HG02840 (cell line): ENCODE measurements around the gene PIM3.
"Not testable (repeated sequence)": the region's sequence is repeated elsewhere in the genome, so short reads cannot be mapped to it uniquely, and the experiment has no call there.

Source experiments
- ATAC-seq: cut with Tn5 transposase; IDR thresholded peaks from one replicate; pipeline ENCODE4 v1.9.1; 2021; ENCODE audit warnings: mild to moderate bottlenecking, moderate library complexity, moderate number of reproducible peaks; ENCODE audit not compliant: unreplicated experiment, low FRiP score

PIM3 gene

DNA sequence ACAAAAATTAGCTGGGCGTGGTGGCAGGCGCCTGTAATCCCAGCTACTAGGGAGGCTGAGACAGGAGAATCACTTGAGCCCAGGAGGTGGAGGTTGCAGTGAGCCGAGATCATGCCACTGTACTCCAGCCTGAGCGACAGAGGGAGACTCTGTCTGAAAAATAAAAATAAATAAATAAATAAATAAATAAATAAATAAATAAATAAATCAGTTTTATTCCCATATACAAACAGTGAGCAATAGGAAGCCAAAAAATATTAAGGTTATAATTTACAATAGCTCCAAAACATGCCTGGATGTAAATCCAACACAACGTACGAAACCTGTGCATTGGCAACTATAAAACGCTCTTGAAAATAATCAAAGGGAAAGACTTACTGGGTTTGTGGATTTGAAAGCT lies 21.2 kb downstream of the PIM3 start:
- ATAC-seq = not testable (repeated sequence)

DNA sequence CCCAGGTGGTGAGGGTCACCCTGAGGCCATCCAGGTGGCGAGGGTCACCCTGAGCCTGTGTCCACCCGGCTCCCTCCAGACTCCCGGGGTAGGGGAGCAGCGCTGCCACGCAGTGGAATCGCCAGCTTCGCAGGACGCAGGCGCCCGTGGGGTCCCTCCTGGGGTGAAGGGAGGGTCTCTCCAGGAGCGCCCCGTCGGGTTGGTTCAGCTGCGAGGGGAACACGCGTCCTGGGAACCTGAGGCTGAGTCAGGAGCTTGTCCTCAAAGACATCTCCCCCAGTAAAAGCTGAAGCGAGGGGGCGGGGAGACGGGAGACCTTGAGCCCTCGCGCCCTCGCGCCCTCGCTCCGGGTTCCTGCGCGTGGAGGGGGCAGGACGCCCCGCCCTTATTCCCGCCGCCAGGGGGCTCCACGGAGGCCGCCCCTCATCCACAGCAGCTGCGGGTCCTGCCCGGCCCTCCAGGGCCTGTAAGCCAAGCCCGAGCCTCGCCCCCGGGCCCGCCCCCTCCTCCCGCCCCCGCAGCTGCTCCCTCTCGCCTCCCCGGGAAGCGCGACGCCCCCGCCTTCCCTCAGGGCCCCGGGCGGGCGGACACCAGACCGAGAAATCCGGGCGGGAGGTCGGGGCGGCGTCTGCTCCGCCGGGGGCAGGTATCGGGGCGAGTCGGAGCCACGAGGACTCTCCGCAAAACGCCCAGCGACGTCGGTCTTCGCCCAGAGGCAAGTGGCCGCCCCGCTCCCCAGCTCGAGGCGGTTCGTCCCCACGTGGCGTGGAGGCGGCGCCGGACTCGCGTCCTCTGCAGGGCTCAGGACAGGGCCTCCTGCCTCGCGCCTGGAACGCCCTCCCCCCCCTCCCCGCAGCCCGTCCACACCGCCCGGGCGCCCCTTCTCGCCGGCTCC lies 22.8 kb downstream of the PIM3 start:
- no peak for ATAC-seq

DNA sequence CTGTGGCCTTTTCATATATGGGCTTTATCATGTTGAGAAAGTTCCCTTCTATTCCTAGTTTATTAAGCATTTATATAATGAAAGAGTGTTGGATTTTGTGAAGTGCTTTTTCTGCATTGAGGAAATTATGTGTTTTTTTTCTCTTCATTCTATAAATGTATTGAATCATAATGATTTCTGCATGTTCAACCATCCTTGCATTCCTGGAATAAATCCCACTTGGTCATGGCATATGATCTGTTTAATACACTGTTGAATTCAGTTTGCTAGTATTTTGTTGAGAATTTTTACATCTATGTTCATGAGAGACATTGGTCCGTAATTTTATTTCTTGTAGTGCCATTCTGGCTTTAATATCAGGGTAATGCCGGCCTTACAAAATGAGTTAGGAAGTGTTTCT lies 25.8 kb downstream of the PIM3 start:
- ATAC-seq = no peak

DNA sequence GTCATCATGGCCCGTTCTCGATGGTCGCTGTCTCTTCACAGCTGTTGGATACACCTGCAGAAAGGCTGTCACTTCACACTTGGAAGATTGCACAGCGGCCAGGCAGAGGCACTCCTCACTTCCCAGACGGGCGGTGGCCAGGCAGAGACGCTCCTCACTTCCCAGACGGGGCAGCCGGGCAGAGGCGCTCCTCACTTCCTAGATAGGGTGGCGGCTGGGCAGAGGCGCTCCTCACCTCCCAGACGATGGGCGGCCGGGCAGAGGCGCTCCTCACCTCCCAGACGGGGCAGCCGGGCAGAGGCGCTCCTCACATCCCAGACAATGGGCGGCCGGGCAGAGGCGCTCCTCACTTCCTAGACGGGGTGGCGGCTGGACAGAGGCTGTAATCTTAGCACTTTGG lies 29.3 kb downstream of the PIM3 start:
- ATAC-seq = not testable (repeated sequence)

DNA sequence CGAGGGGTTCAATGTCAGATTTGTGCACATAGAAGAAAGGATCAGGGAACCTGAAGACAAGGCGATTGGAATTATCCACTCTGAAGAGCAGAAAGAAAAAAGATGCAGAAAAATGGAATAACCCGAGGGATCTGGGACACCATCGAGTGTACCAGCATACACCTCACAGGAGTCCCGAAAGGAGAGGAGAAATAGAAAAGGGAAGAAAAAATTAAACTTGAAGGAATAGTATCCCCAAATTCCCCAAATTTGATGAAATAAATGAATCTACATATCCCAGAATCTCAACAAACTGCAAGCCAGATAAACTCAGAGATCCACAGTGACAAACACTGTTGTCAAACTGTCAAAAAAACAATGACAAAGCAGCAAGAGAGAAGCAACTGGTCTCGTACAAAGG lies 30.6 kb downstream of the PIM3 start:
- no peak for ATAC-seq

DNA sequence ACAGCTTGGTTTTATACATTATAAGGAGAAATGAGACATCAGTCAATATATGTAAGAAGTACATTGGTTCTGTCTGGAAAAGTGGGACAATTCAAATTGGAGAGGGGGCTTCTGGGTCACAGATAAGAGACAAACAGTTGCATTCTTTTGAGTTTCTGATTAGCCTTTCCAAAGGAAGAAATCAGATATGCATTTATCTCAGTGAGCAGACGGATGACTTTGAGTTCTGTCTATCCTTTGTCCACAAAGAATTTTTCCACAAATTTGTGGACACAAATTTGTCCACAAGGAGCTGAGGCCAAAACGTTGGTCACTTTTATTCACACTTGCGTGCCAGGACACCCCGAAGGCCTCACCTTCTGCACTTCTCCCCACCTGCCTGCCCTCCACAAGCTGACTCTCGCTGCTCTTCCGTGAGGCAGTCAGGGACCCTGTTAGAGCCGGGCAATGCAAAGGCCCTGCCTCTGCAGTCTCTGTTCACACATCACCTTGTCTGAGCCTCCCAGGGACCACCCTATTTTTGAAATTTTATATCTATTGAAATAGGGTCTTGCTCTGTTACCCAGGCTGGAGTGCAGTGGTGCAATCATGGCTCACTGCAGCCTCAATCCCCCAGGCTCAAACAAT lies 31.4 kb downstream of the PIM3 start:
- ATAC-seq = no peak

DNA sequence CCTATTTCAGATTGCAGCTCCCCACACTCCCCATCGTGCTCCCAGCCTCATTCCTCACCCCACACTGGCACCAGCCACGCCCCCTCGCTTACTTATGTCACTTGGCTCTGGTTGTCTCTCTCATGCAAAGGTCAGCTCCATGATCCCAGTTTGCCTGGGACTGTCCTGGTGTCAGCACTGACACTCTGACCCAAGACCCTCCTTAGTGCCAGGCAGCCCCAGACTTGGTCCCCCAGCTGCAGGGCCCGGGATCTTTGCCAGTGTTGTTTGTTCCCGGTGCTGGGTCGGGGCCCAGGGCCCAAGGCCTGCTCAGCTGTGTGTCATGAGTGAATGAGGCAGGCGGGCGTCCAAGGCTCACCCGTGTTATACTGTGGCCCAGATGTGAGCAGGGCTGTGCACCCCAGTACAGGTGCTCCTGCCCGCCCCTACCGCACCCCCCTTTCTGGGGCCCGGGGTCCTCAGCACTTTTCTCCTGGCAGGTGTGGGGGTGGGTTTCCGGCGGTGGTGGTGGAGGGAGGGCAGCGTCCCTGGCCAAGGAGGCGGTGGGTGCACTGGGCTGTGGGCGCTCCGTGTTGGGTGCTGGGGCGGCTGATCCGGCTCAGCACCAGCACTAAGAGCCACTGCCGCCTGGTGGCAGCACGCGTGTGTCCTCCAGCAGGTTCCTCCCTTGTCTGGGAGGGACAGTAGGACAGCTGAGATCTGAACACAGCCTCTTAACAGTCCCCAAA lies 32.5 kb downstream of the PIM3 start:
- ATAC-seq = no peak

DNA sequence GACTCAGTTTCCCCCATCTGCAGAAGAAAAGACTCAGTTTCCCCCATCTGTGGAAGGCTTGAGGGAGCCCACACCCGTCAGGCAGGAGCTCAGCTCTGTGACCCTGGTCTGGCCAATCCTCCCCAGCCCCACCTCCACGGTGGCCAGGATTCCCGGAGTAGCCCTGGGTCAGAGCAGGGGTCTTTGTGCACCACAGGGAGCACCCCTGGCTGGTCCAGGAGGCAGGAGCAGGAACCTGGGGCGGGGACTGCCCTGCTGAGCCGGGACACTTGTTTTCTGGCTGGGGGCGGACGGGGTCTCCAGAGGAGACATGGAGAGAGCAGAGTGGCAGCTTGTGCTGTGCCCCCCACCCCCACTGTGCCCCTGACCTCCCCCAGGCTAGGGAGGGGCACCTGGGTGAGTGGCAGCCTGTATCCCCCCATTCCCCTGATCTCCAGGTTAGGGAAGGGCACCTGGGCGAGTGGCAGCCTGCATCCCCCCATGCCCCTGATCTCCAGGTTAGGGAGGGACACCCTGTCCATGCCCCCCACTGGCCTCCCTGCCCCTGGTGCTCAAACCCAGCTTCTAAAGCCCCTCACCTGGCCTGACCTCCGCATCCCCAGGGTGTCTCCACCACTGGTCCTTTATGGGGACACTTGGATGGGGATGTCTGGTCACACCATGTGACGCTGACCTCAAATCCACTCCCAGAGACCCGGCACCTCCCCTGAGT lies 33.2 kb downstream of the PIM3 start:
- no peak for ATAC-seq

DNA sequence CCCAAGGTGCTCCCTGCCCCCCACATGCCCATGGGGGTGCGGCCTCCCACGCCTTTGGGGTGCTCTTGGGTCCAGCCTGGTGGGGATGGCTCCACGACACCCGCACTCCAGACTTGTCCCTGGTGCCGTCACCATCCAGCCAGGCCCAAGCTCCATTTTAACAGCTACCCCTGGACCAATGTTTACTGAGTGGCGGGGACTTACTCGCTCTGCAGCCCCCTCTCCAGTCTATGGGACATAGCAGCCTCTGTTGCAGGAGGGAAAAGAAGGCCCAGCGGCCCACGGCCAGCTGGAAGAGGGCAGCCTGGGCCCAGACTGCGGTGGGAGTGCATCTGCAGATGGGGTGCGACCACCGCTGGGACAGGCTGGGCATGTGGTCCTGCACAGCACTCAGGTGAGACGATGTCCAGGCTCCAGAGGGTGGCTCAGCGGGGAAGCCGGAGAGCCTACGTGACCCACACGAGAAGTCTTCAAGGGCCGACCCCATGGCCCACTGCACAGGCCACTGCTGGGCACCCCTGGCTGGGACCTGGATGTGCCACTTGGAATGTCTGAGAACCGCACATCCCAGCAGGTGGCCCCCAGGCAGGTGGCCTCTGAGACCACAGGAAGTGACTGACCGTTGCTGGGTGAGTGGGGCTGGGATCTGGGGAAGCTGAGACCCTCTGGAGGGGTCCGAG lies 33.9 kb downstream of the PIM3 start:
- ATAC-seq = no peak

DNA sequence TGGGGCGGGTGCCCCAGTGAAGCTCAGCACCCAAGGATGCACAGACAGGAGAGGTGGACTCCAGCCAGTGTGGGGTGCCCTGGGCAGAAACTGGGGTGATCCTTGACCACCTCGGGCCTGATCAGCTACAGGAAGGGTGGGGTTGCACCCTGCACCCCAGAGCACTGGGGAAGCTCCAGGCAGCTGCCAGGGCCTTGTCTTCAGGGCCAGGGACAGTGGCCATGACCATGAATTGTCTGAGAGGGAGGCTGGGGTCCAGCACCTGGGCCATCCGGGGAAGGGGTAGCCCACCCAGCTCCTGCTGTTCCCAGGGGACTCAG lies 34.4 kb downstream of the PIM3 start:
- ATAC-seq = no peak

DNA sequence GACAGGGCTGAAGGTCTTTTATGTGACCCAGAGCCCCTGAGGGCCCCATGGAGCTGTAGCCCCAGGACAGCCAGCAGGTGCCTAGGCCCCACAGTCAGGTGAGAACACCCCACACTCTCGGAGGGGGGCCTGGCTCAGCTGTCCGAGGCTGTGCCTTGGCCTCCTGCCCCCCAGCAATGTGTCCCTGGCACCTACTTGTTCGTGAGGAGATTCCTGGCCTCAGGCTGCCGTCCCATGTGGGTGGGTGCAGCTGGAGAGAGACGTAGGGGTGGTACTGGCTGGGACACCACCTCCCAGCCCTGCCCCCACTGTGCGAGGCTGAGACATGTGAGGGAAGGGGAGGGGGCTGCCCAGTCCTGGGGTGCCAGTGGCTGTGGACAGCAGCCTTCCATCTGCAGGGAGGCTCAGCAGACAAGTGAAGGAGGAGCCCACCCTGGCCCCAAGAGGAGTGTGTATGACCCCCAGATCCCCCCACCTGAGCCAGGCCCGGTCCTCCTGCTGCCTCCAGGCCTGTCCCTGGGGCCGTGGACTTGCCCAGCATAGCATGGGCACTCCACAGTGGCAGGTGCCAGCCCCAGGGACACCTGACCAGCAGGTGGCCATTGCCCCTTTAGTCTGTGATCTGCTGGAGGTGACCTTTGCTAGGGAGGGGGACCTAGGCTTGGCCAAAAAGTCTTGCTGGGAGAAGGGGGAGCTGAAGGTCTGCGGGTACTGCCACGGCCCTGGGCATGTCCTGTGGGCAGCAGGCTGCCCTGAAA lies 35.0 kb downstream of the PIM3 start:
- no peak for ATAC-seq

DNA sequence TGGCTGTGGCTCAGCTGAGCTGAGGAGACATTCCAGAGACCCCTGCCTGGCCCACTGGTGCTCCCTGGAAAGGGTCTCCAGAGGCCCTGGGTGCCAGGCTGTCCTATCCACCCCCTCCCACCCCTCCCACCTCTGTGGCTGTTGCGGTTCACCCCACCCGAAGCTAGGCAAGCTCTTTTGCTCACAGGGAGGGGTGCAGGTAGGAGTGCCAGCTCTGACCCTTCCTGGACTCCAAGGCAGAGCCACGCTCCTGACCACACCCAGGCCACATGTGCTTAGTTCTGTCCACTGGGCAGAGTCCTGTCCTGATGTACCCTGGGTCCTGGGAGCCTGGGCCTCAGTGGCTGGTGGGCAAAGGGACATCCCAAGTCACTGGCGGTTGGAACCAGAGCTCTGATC lies 35.5 kb downstream of the PIM3 start:
- no peak for ATAC-seq

DNA sequence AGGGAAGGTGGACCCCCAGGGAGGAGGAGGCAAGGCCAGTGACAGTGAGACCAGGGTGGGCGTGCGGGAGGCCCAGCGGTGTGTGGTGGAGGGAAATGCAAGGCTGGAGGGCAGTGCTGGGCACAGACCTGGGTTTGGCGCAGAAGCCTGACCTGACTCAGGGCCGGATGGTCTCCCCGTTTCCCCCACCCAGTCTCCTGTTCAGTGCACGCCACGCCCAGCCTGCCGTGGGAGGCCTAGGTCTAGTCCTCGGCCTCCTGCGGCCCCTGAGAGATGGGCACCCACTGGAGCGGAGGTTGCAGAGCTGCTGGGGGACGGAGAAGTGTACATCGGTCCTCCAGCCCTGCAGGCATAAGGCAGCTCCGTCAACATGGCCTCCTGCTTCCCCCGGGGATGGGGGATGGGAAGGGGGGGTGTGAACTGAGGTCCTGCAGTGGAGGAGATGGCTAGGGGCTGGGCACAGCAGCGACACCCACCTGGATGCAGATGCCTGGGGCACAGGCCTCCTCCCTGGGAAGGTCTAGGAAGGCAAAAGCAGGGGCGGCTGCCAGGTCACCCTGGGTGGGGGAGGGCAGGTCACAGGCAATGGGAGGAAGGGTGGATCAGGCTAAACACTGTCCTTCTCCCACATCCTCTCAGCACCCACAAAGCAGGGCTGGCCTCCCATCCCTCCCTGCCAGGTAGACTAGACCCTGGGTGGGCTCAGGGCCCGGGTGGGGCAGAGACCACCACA lies 36.1 kb downstream of the PIM3 start:
- no peak for ATAC-seq

DNA sequence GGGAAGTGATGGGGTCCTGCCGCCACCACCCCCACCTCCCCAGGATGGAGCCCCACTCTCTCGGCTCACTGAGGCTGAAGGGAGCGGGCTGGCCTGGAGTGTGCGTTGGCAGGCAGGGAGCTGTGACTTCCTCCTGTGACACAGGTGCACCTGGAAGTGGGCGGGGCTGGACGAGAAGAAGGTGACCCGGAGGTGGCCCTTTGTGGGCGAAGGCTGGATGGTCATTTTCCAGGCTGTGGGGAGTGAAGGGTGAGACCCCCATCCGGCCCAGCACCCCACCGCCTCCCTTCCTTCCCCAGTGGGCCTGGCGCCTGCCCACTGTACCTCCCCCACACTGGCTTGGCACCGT lies 36.7 kb downstream of the PIM3 start:
- no peak for ATAC-seq

DNA sequence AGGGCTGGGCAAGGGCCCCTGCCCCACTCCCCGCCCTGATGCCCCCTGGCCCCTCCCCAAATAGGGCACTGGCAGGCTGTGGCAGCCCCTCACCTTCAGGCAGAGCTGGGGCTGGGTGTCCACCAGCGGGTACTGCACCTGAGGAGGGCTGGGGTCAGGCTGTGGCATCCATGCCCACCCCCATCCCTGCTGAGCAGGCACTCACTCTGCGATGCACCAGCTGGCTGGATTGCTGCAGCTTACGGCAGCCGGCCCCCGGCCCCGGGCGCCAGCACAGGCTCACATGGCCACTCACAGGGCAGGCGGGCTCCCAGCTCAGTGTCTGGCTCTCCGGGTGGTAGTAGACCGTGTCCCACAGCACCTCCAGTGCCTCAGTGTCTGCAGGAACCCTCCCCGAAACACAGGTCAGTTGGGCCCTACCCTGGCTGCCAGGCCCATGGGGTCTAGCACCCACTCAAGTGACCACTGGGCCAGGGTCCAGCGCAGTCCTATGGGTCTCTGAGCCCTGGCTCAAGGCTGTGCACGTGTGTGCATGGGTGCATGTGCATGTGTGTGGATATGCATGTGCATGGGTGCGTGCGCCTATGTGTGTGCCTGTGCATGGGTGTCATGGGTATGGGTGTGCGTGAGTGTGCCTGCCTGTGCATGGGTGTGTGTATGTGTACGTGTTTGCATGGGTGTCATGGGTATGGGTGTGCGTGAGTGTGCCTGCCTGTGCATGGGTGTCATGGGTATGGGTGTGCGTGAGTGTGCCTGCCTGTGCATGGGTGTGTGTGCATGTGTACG lies 37.6 kb downstream of the PIM3 start:
- ATAC-seq = no peak

DNA sequence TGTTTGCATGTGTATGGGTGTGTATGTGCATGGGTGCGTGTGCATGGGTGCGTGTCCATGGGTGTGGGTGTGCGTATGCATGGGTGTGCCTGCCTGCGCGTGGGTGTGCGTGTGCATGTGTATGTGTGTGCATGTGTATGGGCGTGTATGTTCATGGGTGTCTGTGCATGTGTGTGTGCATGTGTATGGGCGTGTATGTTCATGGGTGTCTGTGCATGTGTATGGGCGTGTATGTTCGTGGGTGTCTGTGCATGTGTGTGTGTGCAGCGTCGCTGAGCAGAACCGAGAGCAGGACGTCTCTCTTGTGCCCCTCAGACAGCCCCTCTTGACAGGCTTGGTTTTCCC lies 38.1 kb downstream of the PIM3 start:
- ATAC-seq = no peak

DNA sequence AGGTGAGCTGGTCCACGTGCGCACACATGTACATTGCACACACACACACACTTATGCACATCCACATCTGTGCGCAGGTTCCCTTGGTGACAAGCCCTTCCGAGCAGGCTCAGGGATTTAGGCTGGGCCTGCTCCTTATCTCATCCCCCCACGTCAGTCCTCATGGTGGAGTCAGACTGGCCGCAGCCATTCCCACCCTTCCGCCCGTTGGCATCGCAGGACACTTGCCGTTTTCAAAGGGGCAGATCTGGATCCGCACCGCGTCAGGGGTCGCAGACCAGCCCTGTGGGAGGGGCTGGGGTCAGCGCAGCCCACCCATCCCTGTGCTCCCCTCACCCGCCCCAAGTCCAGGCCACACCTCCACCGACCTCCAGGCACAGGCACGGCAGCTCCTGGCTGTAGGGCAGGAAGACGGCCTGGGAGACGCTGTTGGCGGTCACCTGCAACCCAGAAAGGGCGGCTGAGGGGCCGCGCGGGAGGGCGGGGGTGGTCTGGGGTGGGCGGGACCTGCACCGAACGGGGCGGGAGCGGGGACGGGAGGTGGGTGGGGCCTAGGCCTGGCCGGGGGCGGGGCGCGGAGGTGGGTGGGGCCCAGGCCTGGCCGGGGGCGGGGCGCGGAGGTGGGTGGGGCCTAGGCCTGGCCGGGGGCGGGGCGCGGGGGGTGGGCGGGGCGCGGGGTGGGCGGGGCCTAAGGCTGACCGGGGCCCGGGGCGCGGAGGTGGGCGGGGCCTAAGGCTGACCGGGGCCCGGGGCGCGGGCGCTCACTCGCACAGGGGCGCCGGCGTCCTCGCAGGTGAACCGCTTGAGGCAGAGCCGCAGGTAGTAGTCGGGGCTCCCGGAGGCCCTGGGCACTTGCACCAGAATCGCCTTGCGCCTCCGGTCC lies 38.7 kb downstream of the PIM3 start:
- no peak for ATAC-seq
